ENCODE data around the gene GLMP. TPM values are rescaled to one million over a fixed set of nuclear protein-coding genes. Genes with fewer than 3 reads are reported as not detected.

The GLMP gene
- total and polyA plus RNA-seq, 2 of the 13 experiments (the other 11 are each of a cell fraction or from before 2014, with no cell fraction given): 44.6 to 75.8 TPM

DNA sequence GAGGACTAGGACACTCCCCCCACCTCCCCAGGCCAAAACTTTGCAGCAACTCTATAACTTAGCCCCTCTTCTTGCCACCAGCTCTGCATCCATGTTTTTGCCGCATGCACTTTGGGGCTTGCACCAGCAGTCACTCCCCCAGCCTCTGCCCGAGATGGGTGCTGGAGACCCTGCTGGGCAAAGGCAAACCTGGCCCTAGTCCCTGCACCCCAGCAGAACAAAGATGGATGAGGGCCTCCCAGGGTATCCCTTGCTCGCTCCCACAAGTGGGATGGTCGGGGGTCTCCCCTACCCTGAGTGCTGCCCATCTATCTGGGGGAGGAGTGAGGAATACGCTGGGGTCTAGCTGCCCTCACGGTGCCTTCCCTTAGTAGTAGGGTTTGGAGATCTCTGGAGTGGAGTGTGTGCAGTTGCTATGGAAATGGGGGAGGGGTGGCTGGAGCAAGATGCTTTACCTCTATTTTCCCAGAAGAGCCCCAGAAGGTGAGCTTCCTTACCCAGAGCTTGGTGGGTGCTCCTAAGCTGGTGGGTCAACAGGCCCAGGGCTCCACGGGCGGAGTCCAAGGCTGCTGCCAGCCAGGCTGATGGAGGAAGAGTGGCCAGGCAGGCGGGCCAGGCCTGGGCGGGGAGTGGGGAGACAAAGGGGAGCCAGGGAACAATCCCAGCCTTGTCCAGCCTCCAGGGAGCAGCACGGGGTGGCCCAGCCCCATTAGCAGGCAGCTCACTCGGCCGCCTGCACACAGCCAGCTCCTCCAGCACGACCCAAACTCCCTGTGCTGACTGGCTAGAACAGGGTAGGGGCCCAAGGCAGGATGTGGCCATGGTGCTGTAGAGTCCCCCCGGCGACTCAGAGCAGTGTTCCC, 47.8 kb downstream of the GLMP start, which contains the start of gene PAQR6 (continued):
- TF ChIP-seq, protein P1, sequence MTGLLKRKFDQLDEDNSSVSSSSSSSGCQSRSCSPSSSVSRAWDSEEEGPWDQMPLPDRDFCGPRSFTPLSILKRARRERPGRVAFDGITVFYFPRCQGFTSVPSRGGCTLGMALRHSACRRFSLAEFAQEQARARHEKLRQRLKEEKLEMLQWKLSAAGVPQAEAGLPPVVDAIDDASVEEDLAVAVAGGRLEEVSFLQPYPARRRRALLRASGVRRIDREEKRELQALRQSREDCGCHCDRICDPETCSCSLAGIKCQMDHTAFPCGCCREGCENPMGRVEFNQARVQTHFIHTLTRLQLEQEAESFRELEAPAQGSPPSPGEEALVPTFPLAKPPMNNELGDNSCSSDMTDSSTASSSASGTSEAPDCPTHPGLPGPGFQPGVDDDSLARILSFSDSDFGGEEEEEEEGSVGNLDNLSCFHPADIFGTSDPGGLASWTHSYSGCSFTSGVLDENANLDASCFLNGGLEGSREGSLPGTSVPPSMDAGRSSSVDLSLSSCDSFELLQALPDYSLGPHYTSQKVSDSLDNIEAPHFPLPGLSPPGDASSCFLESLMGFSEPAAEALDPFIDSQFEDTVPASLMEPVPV (CRISPR knock-in tag; IDR thresholded peaks at IDR 0.05): 0 out of 2 replicates have a peak, but pooled peaks have one; percentile 45
- no peak for TF ChIP-seq EED (CRISPR knock-in tag; IDR thresholded peaks at IDR 0.05)
- no peak for TF ChIP-seq FOXJ3 (CRISPR knock-in tag; IDR thresholded peaks at IDR 0.05; ENCODE audit: borderline replicate concordance)
- no peak for TF ChIP-seq ATF7 (IDR thresholded peaks at IDR 0.05)
- no peak for TF ChIP-seq ATF7 (CRISPR knock-in tag; IDR thresholded peaks at IDR 0.05)
- TF ChIP-seq ZNF562 (CRISPR knock-in tag; IDR thresholded peaks at IDR 0.05; ENCODE audit: borderline replicate concordance): no peak
- no peak for TF ChIP-seq ZNF12 (CRISPR knock-in tag; IDR thresholded peaks at IDR 0.05)
- TF ChIP-seq GATA4 (IDR thresholded peaks at IDR 0.05; ENCODE audit: borderline replicate concordance, low read depth): no peak
- TF ChIP-seq, protein P2, sequence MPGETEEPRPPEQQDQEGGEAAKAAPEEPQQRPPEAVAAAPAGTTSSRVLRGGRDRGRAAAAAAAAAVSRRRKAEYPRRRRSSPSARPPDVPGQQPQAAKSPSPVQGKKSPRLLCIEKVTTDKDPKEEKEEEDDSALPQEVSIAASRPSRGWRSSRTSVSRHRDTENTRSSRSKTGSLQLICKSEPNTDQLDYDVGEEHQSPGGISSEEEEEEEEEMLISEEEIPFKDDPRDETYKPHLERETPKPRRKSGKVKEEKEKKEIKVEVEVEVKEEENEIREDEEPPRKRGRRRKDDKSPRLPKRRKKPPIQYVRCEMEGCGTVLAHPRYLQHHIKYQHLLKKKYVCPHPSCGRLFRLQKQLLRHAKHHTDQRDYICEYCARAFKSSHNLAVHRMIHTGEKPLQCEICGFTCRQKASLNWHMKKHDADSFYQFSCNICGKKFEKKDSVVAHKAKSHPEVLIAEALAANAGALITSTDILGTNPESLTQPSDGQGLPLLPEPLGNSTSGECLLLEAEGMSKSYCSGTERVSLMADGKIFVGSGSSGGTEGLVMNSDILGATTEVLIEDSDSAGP (CRISPR knock-in tag; IDR thresholded peaks at IDR 0.05; ENCODE audit: borderline replicate concordance): peak; percentile 49; the same call in 1 of the 2 replicates
- no peak for TF ChIP-seq U2AF1 (optimal IDR thresholded peaks at IDR 0.05; ENCODE audit: low read depth, low read length)
- no peak for TF ChIP-seq ZNF777 (CRISPR knock-in tag; IDR thresholded peaks at IDR 0.05)
- peak; percentile 13 for TF ChIP-seq TEAD3 (CRISPR knock-in tag; optimal IDR thresholded peaks at IDR 0.05; ENCODE audit: borderline replicate concordance)
- TF ChIP-seq ATF7-NPFF (CRISPR knock-in tag; IDR thresholded peaks at IDR 0.05; ENCODE audit: low read depth): 0 out of 2 replicates have a peak, but pooled peaks have one; percentile 21
- TF ChIP-seq, protein P3, sequence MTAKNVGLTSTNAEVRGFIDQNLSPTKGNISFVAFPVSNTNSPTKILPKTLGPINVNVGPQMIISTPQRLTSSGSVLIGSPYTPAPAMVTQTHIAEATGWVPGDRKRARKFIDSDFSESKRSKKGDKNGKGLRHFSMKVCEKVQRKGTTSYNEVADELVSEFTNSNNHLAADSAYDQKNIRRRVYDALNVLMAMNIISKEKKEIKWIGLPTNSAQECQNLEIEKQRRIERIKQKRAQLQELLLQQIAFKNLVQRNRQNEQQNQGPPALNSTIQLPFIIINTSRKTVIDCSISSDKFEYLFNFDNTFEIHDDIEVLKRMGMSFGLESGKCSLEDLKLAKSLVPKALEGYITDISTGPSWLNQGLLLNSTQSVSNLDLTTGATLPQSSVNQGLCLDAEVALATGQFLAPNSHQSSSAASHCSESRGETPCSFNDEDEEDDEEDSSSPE (CRISPR knock-in tag; IDR thresholded peaks at IDR 0.05): no peak
- TF ChIP-seq JUNB (CRISPR knock-in tag; IDR thresholded peaks at IDR 0.05; ENCODE audit: borderline replicate concordance): no peak
- TF ChIP-seq, protein P4, sequence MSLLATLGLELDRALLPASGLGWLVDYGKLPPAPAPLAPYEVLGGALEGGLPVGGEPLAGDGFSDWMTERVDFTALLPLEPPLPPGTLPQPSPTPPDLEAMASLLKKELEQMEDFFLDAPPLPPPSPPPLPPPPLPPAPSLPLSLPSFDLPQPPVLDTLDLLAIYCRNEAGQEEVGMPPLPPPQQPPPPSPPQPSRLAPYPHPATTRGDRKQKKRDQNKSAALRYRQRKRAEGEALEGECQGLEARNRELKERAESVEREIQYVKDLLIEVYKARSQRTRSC (CRISPR knock-in tag; IDR thresholded peaks at IDR 0.05; ENCODE audit: low read depth): no peak
- no peak for TF ChIP-seq ZFP62 (CRISPR knock-in tag; IDR thresholded peaks at IDR 0.05)
- no peak for TF ChIP-seq RBM39 (IDR thresholded peaks at IDR 0.05; ENCODE audit: low read depth, low read length, poor library complexity, severe bottlenecking)
- TF ChIP-seq, protein P5, sequence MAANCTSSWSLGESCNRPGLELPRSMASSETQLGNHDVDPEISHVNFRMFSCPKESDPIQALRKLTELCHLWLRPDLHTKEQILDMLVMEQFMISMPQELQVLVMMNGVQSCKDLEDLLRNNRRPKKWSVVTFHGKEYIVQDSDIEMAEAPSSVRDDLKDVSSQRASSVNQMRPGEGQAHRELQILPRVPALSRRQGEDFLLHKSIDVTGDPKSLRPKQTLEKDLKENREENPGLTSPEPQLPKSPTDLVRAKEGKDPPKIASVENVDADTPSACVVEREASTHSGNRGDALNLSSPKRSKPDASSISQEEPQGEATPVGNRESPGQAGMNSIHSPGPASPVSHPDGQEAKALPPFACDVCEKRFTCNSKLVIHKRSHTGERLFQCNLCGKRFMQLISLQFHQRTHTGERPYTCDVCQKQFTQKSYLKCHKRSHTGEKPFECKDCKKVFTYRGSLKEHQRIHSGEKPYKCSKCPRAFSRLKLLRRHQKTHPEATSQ (CRISPR knock-in tag; IDR thresholded peaks at IDR 0.05; ENCODE audit: borderline replicate concordance): no peak
- TF ChIP-seq, protein P6, sequence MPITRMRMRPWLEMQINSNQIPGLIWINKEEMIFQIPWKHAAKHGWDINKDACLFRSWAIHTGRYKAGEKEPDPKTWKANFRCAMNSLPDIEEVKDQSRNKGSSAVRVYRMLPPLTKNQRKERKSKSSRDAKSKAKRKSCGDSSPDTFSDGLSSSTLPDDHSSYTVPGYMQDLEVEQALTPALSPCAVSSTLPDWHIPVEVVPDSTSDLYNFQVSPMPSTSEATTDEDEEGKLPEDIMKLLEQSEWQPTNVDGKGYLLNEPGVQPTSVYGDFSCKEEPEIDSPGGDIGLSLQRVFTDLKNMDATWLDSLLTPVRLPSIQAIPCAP (CRISPR knock-in tag; IDR thresholded peaks at IDR 0.05; ENCODE audit: low read depth): no peak
- TF ChIP-seq IRX3 (CRISPR knock-in tag; IDR thresholded peaks at IDR 0.05; ENCODE audit: borderline replicate concordance, low read depth): no peak
